Stimulated activated effector memory CD8-positive, alpha-beta T cell treated with anti-CD3 and anti-CD28 coated beads, Interleukin-12 subunit alpha, Interleukin-12 subunit beta, amount 100 ng/mL, for 72 hours (primary cell): ENCODE data around the gene C3orf20.

ENCODE experiments used
- ATAC-seq: fragments of 150-1000 bp; cut with Tn5 transposase; 2 replicates; pipeline ENCODE4 v1.10.0; 2021
- DNase-seq, 2 donors: peaks; one replicate each; pipeline ENCODE4 v3.0.0; 2021 to 2022; ENCODE audit warnings: low spot score in 2 of 2
- H3K27ac Mint-ChIP-seq: one replicate; pipeline ENCODE4 v1.8.0; 2022; ENCODE audit warnings: mild to moderate bottlenecking, mixed read lengths
- H3K36me3 Mint-ChIP-seq: one replicate; pipeline ENCODE4 v1.8.0; 2022; ENCODE audit warnings: mild to moderate bottlenecking, mixed read lengths
- H3K4me1 Mint-ChIP-seq: one replicate; pipeline ENCODE4 v1.8.0; 2022; ENCODE audit warnings: mixed read lengths
- H3K4me3 Mint-ChIP-seq: one replicate; pipeline ENCODE4 v1.8.0; 2022; ENCODE audit warnings: mild to moderate bottlenecking, mixed read lengths
- H3K9me3 Mint-ChIP-seq: one replicate; pipeline ENCODE4 v1.8.0; 2022; ENCODE audit warnings: mixed read lengths

C3orf20 gene

DNA sequence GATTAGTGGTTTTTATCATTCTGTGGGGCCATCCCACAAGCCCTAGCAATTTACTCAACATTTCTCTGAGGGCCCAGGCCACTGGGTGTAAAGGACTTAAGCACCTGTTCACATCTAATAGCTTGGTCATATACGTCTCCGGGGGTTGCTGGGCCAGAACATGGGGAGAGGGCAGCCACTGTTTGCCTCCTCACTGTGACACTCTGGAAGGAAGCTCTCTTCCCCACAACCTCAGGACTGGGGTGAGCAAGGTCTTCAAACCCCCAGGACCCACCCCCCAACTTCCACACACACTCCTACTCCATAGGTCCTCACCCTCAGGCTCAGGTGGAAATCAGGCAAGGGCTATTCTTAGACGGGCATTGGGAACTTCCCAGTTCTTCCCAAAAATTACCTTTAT, 28.9 kb downstream of the C3orf20 start:
- no peaks in the 10 kb centered on the region for H3K4me1 Mint-ChIP-seq
- H3K9me3 Mint-ChIP-seq = no peaks in the 10 kb centered on the region
- no peak overlapping the region for H3K4me3 Mint-ChIP-seq
- no peaks in the 10 kb centered on the region for H3K36me3 Mint-ChIP-seq
- ATAC-seq (no peak), DNase-seq (no peak)
- H3K27ac Mint-ChIP-seq = no peak overlapping the region

DNA sequence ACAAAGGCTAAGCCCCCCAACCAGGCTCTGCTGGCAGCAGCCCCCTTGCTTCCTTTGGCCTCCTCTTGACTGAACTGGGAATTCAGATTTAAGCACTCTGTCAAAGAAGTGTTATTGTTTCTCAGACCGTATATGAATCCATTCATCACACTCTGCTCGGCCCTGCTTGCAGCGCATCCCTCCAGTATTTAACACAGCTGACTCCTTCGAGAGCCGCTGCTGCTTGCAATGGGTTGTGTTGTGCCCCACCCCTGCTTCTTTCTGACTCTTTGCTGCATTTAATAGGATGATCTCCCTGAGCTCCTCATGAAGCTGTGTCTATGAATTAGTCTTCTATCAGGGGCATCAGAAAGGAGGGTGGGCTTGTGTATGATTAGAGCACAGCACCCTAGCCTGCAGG, 31.2 kb downstream of the C3orf20 start:
- no peak for ATAC-seq
- Mint-ChIP-seq H3K36me3 (no peaks in the 10 kb centered on the region), H3K4me3 (no peak overlapping the region), H3K9me3 (no peaks in the 10 kb centered on the region), H3K4me1 (no peaks in the 10 kb centered on the region), H3K27ac (no peak overlapping the region)
- DNase-seq = no peak

DNA sequence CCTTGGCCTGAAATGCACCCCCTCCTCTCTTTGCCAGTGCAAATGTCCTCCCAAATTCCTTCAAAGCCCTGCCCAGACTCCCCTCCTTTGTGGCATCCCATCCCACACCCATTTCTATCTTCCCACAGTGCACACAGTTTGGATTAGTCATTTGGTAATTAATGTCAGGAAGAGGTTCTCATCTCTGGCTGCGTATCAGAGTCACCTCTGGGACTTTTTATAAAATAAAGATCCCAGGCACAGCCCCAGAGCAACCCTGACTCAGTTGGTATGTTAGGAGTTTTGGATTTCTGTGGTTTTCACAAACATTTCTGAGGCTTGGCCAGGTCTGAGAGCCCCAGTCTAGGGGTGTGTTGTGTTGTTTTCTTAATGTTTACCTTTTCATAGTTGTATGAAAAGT, 41.6 kb downstream of the C3orf20 start:
- no peak overlapping the region for H3K4me3 Mint-ChIP-seq
- ATAC-seq = no peak
- no peak overlapping the region for H3K27ac Mint-ChIP-seq
- no peaks in the 10 kb centered on the region for H3K4me1 Mint-ChIP-seq
- no peak for DNase-seq
- no peaks in the 10 kb centered on the region for H3K36me3 Mint-ChIP-seq
- peaks cover 5% of the 10 kb centered on the region for H3K9me3 Mint-ChIP-seq

DNA sequence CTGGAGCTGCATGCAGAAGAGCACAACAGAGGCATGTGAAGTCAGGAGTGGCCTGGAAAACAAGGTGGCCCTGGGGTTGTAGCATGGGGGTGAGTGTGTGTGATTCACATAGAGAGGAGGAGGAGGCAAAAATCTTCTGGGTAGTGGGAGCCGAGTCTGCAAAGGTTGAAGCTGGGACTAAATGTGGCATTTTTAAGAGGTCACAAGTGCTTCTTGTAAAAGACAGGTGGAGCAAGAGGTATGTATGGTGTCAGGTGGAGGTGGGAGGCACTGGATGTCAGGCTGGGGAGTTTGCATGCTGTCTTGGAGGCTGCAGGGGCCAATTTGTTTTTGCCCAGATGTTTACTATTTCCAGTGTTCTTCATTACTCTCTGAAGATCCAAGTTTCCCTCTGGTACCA, 42.4 kb downstream of the C3orf20 start:
- Mint-ChIP-seq H3K27ac (no peak overlapping the region), H3K4me3 (no peak overlapping the region), H3K36me3 (no peaks in the 10 kb centered on the region), H3K9me3 (peaks cover 5% of the 10 kb centered on the region), H3K4me1 (no peaks in the 10 kb centered on the region)
- ATAC-seq (no peak), DNase-seq (no peak)

DNA sequence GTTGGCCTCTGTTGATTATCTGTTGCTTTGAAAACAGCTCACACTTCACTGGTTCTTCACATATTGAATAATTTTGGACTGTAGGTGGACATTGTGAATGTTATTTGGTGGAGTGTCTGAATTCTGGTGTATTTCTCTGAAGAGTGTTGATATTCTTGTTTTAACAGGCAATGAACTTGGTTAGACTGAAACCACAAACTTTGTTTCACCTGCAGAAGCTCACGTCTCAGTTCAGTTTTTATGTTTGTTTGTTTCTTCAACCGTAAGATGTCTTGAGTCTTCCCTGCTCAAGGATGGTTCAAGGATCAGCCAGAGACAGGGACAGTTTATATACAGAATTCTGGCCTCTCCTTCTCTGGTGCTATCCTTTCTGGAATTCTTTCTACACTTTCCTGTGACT, 43.6 kb downstream of the C3orf20 start:
- Mint-ChIP-seq H3K4me3 (no peak overlapping the region), H3K4me1 (no peaks in the 10 kb centered on the region), H3K27ac (no peak overlapping the region), H3K36me3 (no peaks in the 10 kb centered on the region), H3K9me3 (no peaks in the 10 kb centered on the region)
- ATAC-seq = no peak
- DNase-seq = peak in 1 of 2 donors; percentile 10

DNA sequence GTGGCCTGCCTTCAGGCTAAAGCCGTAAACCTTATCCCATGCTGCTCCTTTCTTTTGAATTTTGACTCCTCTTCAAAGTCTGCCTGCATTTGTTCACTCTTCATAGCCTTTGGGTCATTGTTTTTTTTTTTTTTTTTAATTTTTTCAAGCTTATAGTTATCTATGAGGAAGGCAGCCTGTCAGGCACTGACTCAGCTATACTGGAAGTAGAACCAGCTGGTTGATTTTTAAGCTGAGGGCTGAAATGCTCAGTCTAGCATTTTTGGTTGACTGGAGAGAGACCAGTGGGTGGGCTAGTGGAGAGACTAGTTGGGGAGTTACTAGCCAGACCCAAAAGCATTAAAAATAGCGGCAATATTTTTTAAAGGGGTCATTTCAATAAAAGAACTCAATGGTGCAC, 44.1 kb downstream of the C3orf20 start:
- H3K36me3 Mint-ChIP-seq = no peaks in the 10 kb centered on the region
- H3K27ac Mint-ChIP-seq = no peak overlapping the region
- no peaks in the 10 kb centered on the region for H3K4me1 Mint-ChIP-seq
- no peak for ATAC-seq
- no peak for DNase-seq
- no peaks in the 10 kb centered on the region for H3K9me3 Mint-ChIP-seq
- H3K4me3 Mint-ChIP-seq = no peak overlapping the region

DNA sequence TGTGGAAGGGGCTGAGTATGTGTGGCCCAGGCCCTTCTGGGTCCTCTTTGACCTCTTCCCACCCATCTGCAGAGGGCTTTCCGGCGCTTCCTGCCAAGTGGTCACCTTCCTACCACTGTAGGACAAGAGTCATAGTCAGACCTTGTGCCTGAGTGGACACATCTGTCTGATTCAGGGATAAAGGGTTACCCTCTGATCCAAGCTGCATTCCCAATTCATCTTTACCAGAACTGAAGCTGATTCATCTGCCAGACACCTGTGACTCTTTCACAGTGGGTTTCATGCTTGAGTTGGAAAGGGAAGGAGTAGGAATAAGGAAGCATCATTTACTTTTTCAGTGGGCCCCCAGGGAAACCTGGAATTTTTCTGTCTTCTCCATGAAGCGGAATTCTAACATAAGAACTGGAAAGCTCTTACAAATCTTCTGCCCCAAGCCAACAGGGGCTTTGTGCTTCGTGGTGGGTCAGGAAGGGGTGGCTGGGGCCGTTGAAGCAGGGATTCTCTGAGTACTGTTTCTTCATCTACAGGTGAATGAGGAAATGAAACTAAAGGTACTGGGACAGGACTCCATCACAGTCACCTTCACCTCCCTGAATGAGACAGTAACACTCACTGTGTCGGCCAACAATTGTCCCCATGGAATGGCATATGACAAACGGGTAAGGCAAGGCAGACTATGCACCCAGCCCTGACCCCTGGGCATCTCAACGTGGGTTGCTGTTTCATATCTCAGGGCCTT, 46.4 kb downstream of the C3orf20 start:
- no peak overlapping the region for H3K27ac Mint-ChIP-seq
- no peaks in the 10 kb centered on the region for H3K36me3 Mint-ChIP-seq
- no peaks in the 10 kb centered on the region for H3K9me3 Mint-ChIP-seq
- H3K4me3 Mint-ChIP-seq = no peak overlapping the region
- no peaks in the 10 kb centered on the region for H3K4me1 Mint-ChIP-seq
- DNase-seq = peak in 1 of 2 donors; percentile 18
- no peak for ATAC-seq

DNA sequence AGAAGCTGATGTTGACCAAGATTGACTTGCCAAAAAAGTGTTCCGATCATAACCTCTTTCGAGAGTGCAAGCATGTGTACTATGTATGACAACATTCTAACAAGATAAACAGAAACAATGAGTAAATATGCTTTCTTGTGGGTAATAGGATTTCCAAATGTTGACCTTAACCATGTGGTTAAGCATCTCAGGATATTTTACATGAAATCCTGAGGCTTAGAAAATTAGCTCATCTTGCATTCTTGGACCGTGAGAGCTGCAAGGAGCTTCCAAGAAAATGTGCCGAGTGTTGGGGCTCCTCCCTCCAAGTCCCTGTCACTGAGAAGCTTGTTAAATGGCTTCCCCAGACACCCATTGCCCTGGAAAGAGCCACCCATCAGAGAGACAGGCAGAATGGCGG, 50.1 kb downstream of the C3orf20 start:
- Mint-ChIP-seq H3K4me1 (no peaks in the 10 kb centered on the region), H3K36me3 (no peaks in the 10 kb centered on the region), H3K4me3 (no peak overlapping the region), H3K27ac (no peak overlapping the region), H3K9me3 (no peaks in the 10 kb centered on the region)
- DNase-seq (peak in 1 of 2 donors; percentile 3), ATAC-seq (no peak)

DNA sequence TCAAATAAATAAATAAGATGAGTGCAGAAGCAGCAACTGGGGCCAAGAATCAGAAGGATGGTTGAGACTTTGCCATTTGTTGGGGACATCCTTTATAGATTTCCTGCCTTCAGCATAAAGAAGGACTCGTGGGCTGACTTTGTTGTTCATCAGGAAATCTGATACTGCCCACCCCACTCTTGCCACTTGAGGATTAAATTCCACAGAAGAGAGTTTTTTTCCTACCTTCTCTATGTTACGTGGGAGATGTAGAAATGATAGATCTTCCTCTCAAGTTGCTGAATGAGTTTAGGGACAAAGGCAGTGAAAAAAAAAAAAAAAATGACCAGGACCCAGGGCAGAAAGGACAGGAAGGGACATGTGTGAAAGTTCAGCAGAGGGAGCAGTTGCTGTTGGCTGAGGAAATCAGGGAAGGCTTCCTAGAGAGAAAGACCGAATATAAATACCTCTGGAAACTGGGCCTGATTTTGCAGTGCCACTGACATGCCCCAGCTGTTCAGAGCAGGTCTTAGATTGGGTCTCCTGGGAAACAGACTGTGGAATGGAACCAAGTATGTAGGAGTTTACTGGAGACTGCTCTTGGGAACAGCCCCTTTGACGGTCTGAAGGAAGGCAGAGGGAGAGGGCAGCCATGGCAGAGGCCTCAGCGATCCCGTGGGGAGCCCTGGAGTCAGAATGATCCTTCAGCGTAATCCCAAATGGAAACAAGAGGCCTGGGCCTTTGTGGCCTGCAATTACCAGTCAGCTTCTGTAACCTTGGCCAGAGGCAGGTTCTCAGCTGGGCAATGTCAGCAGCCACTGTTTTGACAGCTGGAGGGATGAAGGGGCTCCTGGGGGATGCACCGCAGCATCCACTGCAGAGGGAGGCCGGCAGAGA, 50.9 kb downstream of the C3orf20 start:
- Mint-ChIP-seq H3K4me3 (no peak overlapping the region), H3K36me3 (no peaks in the 10 kb centered on the region), H3K4me1 (no peaks in the 10 kb centered on the region), H3K27ac (no peak overlapping the region), H3K9me3 (no peaks in the 10 kb centered on the region)
- ATAC-seq (no peak), DNase-seq (peak in 1 of 2 donors; percentile 35)

DNA sequence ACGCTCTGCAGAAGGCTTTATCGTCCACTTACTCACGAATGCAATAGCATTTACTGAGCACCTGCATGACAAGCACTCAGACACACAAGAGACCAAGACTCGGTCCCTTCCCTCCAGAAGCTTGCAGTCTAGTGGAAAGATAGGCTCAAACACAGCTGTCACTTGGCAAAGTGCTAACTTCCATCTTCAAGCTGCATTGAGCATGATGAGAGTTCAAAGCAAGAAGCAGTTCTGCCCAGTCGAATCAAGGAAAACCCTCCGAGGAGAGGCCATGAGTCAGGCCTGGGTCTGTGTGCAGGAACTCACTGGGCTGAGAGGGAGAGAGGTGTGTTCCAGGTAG, 51.5 kb downstream of the C3orf20 start:
- no peaks in the 10 kb centered on the region for H3K4me1 Mint-ChIP-seq
- no peak overlapping the region for H3K4me3 Mint-ChIP-seq
- peak in 1 of 2 donors; percentile 6 for DNase-seq
- no peak overlapping the region for H3K27ac Mint-ChIP-seq
- H3K36me3 Mint-ChIP-seq = no peaks in the 10 kb centered on the region
- ATAC-seq = no peak
- no peaks in the 10 kb centered on the region for H3K9me3 Mint-ChIP-seq

DNA sequence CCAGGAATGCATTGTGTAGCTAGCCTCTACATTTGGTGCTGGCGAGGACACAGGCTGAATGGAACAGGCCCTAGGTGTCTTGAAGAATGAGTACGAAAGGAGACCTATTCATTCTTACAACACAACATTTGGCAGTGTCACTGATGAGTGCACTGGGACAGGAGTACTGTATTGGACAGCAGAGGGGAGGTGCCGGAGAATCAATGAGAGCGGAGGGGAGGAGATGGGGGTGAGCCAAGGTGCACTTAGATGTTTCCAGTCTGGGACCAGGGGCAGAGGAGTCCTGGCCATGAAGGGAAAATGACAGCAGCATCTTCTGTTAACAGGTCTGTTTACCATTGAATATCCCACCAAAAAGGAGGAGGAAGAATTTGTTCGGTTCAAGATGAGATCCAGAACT, 53.2 kb downstream of the C3orf20 start:
- ATAC-seq (no peak), DNase-seq (peak in 1 of 2 donors; percentile 23)
- no peak overlapping the region for H3K4me3 Mint-ChIP-seq
- no peaks in the 10 kb centered on the region for H3K9me3 Mint-ChIP-seq
- no peak overlapping the region for H3K27ac Mint-ChIP-seq
- H3K4me1 Mint-ChIP-seq = no peaks in the 10 kb centered on the region
- no peaks in the 10 kb centered on the region for H3K36me3 Mint-ChIP-seq

DNA sequence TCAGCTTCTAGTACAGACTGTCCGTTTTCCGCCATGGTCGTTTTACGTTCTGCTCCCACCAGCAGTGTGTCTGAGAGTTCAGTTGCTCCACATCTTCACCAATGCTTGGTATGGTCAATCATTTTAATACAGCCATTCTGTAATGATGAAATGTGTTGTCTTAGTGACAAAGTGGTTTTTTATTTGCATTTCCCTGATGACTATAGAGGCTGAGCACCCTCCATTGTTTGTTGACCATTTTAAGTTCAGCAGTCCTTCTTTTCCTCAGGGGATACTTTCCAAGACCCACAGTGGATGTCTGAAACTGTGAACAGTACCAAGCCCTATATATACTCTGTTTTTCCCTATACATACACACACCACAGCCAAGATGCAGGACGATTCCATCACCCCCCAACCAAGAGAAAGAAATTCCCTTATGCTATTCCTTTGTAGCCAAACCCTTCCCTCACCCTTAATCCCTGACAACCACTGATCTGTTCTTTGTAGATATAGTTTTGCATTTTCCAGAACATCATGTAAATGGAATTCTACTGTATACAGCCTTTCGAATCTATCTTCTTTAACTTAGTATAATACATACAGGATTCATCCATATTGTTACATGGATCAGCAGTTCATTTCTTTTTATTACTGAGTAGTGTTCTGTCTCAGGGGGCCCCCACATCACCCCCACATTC, 55.9 kb downstream of the C3orf20 start:
- peak in 1 of 2 donors; percentile 7 for DNase-seq
- no peaks in the 10 kb centered on the region for H3K4me1 Mint-ChIP-seq
- H3K4me3 Mint-ChIP-seq = no peak overlapping the region
- ATAC-seq = no peak
- H3K9me3 Mint-ChIP-seq = no peaks in the 10 kb centered on the region
- no peak overlapping the region for H3K27ac Mint-ChIP-seq
- no peaks in the 10 kb centered on the region for H3K36me3 Mint-ChIP-seq

DNA sequence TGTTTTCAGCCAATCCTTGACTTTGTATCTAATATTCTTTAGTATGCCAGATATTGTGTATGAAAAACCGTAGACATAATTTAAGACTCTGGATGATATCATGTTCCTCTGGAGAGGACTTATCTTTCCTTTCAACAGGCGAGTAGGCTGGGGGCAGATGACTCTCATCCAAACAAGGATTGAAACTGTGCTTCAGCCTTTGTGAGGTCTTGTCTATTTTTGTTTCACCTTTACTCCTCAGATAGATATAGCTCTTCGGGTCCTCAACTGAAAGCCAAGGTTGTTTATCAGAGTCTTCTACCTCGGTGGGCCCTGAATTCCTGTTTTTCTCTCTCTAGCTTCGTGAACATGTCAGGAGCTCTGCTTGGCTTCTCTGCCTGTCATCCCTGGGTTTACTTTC, 66.0 kb downstream of the C3orf20 start:
- Mint-ChIP-seq H3K4me3 (no peak overlapping the region), H3K36me3 (no peaks in the 10 kb centered on the region), H3K27ac (no peak overlapping the region), H3K4me1 (no peaks in the 10 kb centered on the region), H3K9me3 (peaks cover 4% of the 10 kb centered on the region)
- ATAC-seq = no peak
- no peak for DNase-seq

DNA sequence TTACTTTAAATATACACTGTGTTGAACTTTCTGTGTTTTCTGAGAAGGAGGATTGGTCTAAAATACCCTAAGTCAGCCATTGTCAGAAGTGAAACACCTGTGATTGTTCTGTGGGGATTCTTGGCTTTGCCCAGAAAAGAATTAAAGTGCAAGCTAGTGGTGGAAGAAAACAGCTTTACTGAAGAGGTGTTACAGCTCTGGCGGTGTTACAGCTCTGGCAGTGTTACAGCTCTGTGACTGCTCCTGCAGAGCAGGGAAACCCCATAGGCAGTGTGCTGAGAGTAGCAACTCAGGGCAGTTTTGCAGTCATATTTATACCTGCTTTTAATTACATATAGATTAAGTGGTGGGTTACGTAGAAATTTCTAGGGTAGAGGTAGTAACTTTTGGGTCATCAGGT, 66.6 kb downstream of the C3orf20 start:
- Mint-ChIP-seq H3K36me3 (no peaks in the 10 kb centered on the region), H3K4me3 (no peak overlapping the region), H3K27ac (no peak overlapping the region), H3K4me1 (no peaks in the 10 kb centered on the region), H3K9me3 (peaks cover 4% of the 10 kb centered on the region)
- no peak for DNase-seq
- ATAC-seq = no peak

DNA sequence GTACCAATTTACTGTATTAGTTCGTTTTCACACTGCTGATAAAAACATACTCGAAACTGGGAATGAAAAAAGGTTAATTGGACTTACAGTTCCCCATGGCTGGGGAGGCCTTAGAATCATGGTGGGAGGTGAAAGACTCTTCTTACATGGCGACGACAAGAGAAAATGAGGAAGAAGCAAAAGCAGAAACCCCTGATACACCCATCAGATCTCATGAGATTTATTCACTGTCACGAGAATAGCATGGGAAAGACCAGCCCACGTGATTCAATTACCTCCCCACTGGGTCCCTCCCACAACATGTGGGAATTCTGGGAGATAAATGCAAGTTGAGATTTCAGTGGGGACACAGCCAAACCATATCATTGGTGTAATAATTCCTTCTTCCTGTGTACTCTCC, 69.6 kb downstream of the C3orf20 start:
- peaks cover 4% of the 10 kb centered on the region for H3K9me3 Mint-ChIP-seq
- H3K36me3 Mint-ChIP-seq = no peaks in the 10 kb centered on the region
- DNase-seq = peak in 1 of 2 donors; percentile 10
- H3K27ac Mint-ChIP-seq = no peak overlapping the region
- no peak for ATAC-seq
- no peaks in the 10 kb centered on the region for H3K4me1 Mint-ChIP-seq
- H3K4me3 Mint-ChIP-seq = no peak overlapping the region

DNA sequence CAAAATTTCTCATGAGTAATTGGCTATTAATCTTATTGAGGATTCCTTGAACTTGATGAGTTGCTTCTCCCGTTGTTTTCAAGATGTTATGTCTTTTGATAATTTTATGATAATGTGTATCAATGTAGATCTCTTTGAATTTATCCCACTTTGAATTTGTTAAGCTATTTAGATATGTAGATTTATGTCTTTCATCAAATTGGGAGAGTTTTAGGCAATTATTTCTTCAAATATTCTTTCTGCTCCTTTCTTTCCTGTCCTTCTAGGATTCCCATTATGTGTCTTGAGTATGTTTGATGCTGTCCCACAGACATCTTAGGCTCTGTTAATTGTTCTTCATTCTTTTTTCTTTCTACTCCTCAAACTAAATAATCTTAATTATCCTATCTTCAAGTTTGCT, 75.7 kb downstream of the C3orf20 start:
- Mint-ChIP-seq H3K27ac (no peak overlapping the region), H3K36me3 (no peaks in the 10 kb centered on the region), H3K4me1 (no peaks in the 10 kb centered on the region), H3K9me3 (peaks cover 10% of the 10 kb centered on the region), H3K4me3 (no peak overlapping the region)
- no peak for DNase-seq
- no peak for ATAC-seq
